Large intestine (tissue), 3 donors: ENCODE data around the gene USP49. TPM values are rescaled to one million over a fixed set of nuclear protein-coding genes. Genes with fewer than 3 reads are reported as not detected.
A peak's percentile ranks its signal among the peaks of the same experiment; 100 is the strongest.

Experiments used
- DNase-seq, 2 donors: peaks; one replicate each; pipeline versions ENCODE4 v3.0.0 to v3.0.0-alpha.2; 2013
- H3K27ac ChIP-seq: one replicate; pipeline ENCODE4 v1.5.1; 2013; ENCODE audit warnings: low read length
- H3K27me3 ChIP-seq: 2 replicates; pipeline ENCODE4 v1.6.1; 2013; ENCODE audit warnings: low read length; ENCODE audit not compliant: control insufficient read depth, insufficient read depth
- H3K36me3 ChIP-seq: 2 replicates; pipeline ENCODE4 v1.6.1; 2013; ENCODE audit warnings: low read length; ENCODE audit not compliant: control insufficient read depth, insufficient read depth
- H3K4me1 ChIP-seq: one replicate; pipeline ENCODE4 v1.6.1; 2013; ENCODE audit warnings: low read length; ENCODE audit not compliant: control insufficient read depth, insufficient read depth
- H3K4me3 ChIP-seq: one replicate; pipeline ENCODE4 v1.5.1; 2013; ENCODE audit warnings: low read length
- H3K9me3 ChIP-seq: one replicate; pipeline ENCODE4 v1.6.1; 2013; ENCODE audit warnings: mild to moderate bottlenecking, low read depth, low read length, moderate library complexity; ENCODE audit not compliant: control insufficient read depth
- WGBS: methylation state at CpG from one replicate; pipeline ENCODE4 v1.1.5; 2013; ENCODE audit warnings: low lambda C conversion rate; ENCODE audit not compliant: insufficient coverage; 5-methylcytosine and 5-hydroxymethylcytosine counted together
- polyA plus RNA-seq: library from polyadenylated mRNA; unstranded; fragments of 120-200 nt; gene quantifications from one replicate; pipeline ENCODE4 v1.2.1, GENCODE V29; 2013

Gene USP49
- polyA plus RNA-seq, 1 donor: 5.3 TPM

GRCh38 chr6:41832263-41832662, 62.9 kb downstream of the USP49 start:
- no peaks in the 10 kb centered on the region for H3K27me3 ChIP-seq
- H3K9me3 ChIP-seq: no peaks in the 10 kb centered on the region
- WGBS: no CpG with 5 or more reads among the region's 3 CpGs
- no peaks in the 10 kb centered on the region for H3K36me3 ChIP-seq
- H3K4me3 ChIP-seq: no peak overlapping the region
- DNase-seq: no peak
- H3K4me1 ChIP-seq: no peaks in the 10 kb centered on the region
- H3K27ac ChIP-seq: no peak overlapping the region

- H3K4me1 ChIP-seq: no peaks in the 10 kb centered on the region
- WGBS: no CpG with 5 or more reads among the region's 2 CpGs
Observed at GRCh38 chr6:41826343-41827022, 68.7 kb downstream of the USP49 start.

GRCh38 chr6:41824571-41825569, 70.3 kb downstream of the USP49 start:
- H3K27ac ChIP-seq: no peak overlapping the region
- DNase-seq: peak in 1 of 2 donors; percentile 20
- no peaks in the 10 kb centered on the region for H3K27me3 ChIP-seq
- WGBS: 82% methylated on average over 2 of the region's 13 CpGs
- H3K9me3 ChIP-seq: no peaks in the 10 kb centered on the region
- no peak overlapping the region for H3K4me3 ChIP-seq
- no peaks in the 10 kb centered on the region for H3K4me1 ChIP-seq
- H3K36me3 ChIP-seq: no peaks in the 10 kb centered on the region

More at GRCh38 chr6:41826343-41827022, 68.7 kb downstream of the USP49 start:
- H3K36me3 ChIP-seq: no peaks in the 10 kb centered on the region
- H3K27me3 ChIP-seq: no peaks in the 10 kb centered on the region
- H3K9me3 ChIP-seq: no peaks in the 10 kb centered on the region
- no peak for DNase-seq
- no peak overlapping the region for H3K4me3 ChIP-seq
- H3K27ac ChIP-seq: no peak overlapping the region

- Histone ChIP-seq H3K27ac (no peak overlapping the region), H3K4me3 (no peak overlapping the region), H3K27me3 (no peaks in the 10 kb centered on the region), H3K36me3 (no peaks in the 10 kb centered on the region), H3K4me1 (no peaks in the 10 kb centered on the region), H3K9me3 (no peaks in the 10 kb centered on the region)
- no peak for DNase-seq
- WGBS: no CpG with 5 or more reads among the region's 1 CpG
Observed at GRCh38 chr6:41823178-41823577, 72.0 kb downstream of the USP49 start.

GRCh38 chr6:41822021-41822420, 73.2 kb downstream of the USP49 start:
- no peaks in the 10 kb centered on the region for H3K36me3 ChIP-seq
- H3K27me3 ChIP-seq: no peaks in the 10 kb centered on the region
- no peaks in the 10 kb centered on the region for H3K4me1 ChIP-seq
- H3K4me3 ChIP-seq: no peak overlapping the region
- no peaks in the 10 kb centered on the region for H3K9me3 ChIP-seq
- WGBS: 100% methylated on average over 1 of the region's 1 CpG
- H3K27ac ChIP-seq: no peak overlapping the region
- no peak for DNase-seq

- WGBS: no CpG with 5 or more reads among the region's 4 CpGs
- no peak for DNase-seq
- Histone ChIP-seq H3K27ac (no peak overlapping the region), H3K9me3 (no peaks in the 10 kb centered on the region), H3K27me3 (no peaks in the 10 kb centered on the region), H3K4me1 (no peaks in the 10 kb centered on the region), H3K4me3 (no peak overlapping the region), H3K36me3 (no peaks in the 10 kb centered on the region)
Observed at GRCh38 chr6:41821266-41821665, 73.9 kb downstream of the USP49 start.

GRCh38 chr6:41818271-41819054, 76.7 kb downstream of the USP49 start:
- H3K27ac ChIP-seq: no peak overlapping the region
- no peak for DNase-seq
- WGBS: no CpG with 5 or more reads among the region's 4 CpGs
- H3K27me3 ChIP-seq: no peaks in the 10 kb centered on the region
- no peaks in the 10 kb centered on the region for H3K4me1 ChIP-seq
- no peaks in the 10 kb centered on the region for H3K36me3 ChIP-seq
- no peak overlapping the region for H3K4me3 ChIP-seq
- H3K9me3 ChIP-seq: no peaks in the 10 kb centered on the region

- no peak for DNase-seq
- no CpG with 5 or more reads among the region's 1 CpG for WGBS
- no peaks in the 10 kb centered on the region for H3K27me3 ChIP-seq
- H3K4me3 ChIP-seq: no peak overlapping the region
- no peaks in the 10 kb centered on the region for H3K9me3 ChIP-seq
- H3K36me3 ChIP-seq: no peaks in the 10 kb centered on the region
- H3K27ac ChIP-seq: no peak overlapping the region
- H3K4me1 ChIP-seq: no peaks in the 10 kb centered on the region
Observed at GRCh38 chr6:41815587-41815986, 79.6 kb downstream of the USP49 start.

- DNase-seq: no peak
- H3K4me1 ChIP-seq: no peaks in the 10 kb centered on the region
- WGBS: 80% methylated on average over 1 of the region's 4 CpGs
- H3K36me3 ChIP-seq: no peaks in the 10 kb centered on the region
- H3K27me3 ChIP-seq: no peaks in the 10 kb centered on the region
- no peak overlapping the region for H3K27ac ChIP-seq
- H3K9me3 ChIP-seq: no peaks in the 10 kb centered on the region
- no peak overlapping the region for H3K4me3 ChIP-seq
Observed at GRCh38 chr6:41814629-41815028, 80.5 kb downstream of the USP49 start.

- no peaks in the 10 kb centered on the region for H3K4me1 ChIP-seq
- no peak overlapping the region for H3K27ac ChIP-seq
- WGBS: 100% methylated on average over 2 of the region's 2 CpGs
- no peak for DNase-seq
- no peaks in the 10 kb centered on the region for H3K27me3 ChIP-seq
- no peaks in the 10 kb centered on the region for H3K36me3 ChIP-seq
- no peaks in the 10 kb centered on the region for H3K9me3 ChIP-seq
- no peak overlapping the region for H3K4me3 ChIP-seq
Observed at GRCh38 chr6:41813956-41814355, 81.2 kb downstream of the USP49 start.
